GM19035 (cell line): Measurements from ENCODE around the gene ZNF655.
"Not testable (repeated sequence)": the region's sequence is repeated elsewhere in the genome, so short reads cannot be mapped to it uniquely, and the experiment has no call there.

Experiments used
- ATAC-seq: cut with Tn5 transposase; IDR thresholded peaks from one replicate; pipeline ENCODE4 v1.9.1; 2021; ENCODE audit not compliant: unreplicated experiment

Gene ZNF655

DNA sequence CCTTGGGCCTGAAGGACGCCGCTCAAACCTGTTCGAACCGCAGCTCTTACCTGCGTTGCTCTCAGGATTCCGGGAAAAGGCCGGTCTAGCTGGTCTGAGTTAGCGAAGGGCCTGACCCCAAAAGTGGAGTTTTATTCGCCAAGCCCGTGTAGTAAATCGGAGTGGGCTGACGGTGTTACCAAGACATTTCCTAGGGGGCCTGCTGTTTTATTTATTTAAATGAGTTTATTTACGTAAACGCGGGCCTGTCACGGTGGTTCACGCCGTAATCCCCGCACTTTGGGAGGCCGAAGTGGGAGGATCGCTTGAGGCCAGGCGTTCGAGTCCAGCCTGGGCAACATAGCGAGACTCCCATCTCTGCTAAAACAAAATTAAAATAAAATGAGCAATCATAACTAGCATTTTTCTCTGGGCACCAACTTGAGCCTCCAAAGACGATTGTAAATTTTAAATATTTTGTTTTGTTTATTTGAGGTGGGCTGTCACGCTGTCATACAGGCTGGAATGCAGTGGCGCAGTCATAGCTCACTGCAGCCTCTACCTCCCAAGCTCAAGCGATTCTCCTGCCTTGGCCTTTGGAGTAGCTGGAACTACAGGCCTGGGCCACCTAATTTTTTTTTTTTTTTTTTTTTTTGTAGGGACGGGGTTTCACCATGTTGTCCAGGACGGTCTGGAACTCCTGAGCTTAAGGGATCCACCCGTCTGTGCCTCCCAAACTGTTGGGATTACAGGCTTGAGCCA, 903 bp downstream of the ZNF655 start:
- no peak for ATAC-seq

DNA sequence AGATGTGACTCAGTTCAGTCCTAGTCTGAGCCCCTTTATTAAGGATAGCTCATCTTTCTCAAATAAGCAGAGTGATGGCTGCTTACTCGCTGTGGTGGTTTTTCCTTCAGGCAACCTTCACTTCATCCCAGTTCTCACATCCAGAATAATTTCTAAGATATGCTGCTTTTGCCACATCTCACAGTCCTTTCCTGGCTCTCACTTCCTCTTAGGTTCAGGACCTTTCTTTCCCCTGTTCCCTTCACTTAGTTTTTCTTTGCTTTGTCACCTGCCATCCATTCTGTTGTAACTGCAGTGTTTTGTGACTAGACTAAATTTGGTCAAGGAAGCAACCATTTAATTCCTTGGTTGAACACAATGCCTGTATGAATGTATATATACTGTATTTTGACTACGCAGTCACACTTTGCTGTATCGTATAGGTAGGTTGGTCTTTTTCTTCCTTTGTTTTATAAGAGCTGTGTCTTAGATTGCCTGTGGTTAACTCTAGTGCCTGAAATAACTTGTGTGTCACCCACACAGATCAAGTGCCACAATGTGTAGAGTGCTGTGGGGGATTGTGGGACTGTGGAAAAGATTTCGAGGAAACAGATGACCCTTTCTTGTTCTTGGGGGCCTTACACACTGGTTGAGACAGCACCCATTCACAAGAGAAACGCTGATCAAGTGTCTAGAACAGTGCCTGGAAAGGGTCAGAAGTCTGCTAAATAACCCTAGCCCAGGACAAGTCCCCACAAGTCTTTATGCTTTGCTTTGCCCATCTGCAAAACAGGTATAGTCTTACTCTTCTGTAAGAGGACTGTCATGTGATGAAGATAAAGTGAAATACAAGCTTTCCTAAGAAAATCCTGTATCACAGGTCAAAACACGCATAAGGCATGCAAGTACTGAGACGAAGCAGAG, 2.6 kb downstream of the ZNF655 start:
- ATAC-seq = no peak

DNA sequence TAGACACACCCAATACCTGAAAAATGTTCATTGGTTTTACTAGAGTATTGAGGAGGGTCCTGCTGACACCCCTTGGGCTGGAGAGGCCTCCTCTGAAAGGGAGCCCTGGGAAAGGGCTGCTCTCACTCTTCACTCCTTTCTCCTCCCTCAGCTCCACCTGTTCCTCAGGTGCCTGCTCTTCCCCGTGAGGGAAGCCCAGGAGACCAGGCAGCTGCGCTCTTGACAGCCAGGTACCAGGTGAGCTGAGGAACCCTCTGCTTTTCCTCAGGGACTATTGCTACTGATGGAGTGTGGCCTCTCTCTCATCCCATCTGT, 3.3 kb downstream of the ZNF655 start:
- no peak for ATAC-seq

DNA sequence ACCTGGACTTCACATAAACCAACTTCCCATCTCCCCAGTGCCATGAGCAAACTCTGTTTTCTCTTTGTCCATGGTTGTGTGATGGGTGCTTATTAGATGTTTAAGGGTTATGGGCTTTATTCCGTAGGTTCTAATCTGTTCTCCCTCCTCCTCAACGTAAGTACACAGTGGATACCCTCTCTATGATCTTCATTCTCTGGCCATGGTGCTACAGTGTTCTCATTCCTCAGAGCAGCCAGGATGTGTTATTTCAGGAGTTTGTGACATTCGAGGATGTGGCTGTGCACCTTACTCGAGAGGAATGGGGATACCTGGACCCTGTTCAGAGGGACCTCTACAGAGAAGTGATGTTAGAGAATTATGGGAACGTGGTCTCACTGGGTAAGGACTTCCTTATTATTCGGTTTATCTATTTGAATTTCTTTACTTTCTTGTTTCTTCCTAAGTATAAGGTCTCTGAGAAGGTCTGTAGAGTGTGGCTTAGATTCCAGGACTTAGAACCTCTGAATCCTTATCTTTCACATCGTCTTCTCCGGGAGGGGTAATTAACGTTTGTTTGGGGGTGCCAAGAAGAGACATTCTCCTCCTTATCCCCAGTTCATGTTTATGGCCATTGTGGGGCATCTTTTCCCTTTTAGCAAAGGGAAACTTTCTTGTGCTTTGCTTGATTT, 3.8 kb downstream of the ZNF655 start:
- no peak for ATAC-seq

DNA sequence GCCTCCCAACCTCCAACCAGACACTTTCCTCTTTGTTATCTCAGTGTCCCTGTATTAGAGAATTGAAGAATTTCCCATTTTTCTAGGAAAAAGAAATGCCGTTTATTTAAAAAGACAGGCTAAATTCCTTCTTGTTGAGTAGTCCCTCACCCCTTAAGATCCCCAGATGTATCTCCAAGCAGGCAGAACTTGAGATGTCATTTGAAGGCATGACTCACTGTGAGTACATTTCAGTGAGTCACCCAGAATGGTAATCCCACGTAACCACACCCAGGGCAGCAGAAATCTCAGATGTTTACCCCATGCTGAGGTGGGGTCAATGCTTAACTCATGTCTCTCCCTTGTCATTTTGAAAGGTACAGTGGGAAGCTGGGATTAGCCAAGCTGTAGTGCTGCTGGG, 4.4 kb downstream of the ZNF655 start:
- no peak for ATAC-seq

DNA sequence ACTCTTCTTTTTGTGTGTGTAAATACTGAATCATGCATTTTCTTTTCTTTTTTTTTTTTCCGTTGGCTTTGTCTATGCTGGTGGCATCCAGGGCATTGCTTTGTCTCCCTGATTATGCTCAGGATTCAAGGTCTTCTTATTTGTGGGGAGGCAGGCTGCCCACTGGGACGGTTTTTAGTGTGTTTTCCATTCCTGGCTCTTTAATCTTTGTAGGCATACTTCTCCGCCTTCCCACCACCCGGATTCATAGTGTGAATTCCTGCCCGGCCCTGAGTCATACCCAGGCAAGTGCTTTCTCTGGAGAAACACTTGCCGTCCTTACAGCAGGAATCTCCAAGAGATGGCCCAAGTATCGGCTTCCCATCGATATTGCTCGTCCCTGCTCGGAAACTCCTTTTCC, 5.2 kb downstream of the ZNF655 start:
- ATAC-seq = no peak

DNA sequence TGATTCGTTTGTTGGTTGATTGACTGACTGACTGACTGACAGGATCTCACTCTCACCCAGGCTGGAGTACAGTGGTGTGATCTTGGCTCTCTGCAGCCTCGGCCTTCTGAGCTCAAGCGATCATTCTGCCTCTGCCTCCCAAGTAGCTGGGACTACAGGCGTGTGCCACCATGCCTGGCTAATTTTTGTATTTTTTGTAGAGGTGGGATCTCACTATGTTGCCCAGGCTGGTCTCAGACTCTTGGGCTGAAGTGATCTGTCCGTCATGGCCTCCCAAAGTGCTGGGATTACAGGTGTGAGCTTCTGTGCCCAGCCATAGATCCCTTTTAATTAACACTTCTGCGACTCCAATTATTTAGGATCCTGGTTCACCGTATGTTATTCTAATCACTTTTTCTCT, 10.3 kb downstream of the ZNF655 start:
- not testable (repeated sequence) for ATAC-seq

DNA sequence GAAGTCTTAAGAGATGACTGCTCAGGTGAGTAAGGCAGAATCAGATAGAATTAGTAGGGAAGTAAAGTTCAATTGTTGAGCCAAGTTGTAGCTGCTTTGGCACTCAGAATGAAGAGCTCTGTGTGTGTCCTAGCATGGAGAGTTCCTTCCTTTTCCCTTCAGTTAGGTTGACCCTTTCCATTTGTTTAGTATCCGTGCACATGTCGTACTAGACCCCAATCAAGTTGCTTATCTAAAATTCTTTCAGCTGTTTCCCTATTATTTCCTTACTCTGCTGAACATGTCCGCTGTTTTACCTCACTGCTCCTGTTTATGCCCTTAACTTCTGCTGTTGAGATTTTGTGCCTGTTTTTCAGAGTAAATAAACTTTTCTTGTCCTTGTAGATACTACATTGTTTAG, 13.3 kb downstream of the ZNF655 start:
- no peak for ATAC-seq

DNA sequence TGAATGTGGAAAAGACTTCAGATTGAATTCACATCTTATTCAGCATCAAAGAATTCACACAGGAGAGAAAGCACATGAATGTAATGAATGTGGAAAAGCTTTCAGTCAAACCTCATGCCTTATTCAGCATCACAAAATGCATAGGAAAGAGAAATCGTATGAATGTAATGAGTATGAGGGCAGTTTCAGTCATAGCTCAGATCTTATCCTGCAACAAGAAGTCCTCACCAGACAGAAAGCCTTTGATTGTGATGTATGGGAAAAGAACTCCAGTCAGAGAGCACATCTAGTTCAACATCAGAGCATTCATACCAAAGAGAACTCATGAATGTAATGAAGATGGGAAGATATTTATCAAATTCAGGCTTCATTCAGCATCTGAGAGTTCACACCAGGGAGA, 14.8 kb downstream of the ZNF655 start:
- ATAC-seq = no peak

DNA sequence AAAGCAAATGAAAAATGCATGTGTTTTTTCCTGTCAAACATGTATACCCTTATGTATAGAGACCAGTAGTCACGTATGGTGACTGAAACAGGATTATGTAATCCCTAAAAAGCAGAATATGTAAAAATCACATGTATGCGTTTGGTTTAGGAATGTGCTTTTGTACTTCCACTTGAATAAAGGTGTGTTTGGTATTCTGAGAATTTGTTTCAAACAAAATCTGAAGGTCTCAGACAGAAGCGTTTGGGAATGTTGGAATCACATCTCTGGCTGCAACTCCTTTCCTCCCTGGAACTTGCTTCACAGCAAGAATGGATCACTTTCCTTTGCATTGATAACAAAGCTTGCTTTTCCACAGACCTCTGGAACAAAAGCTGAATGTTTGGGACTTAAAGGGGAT, 17.8 kb downstream of the ZNF655 start:
- no peak for ATAC-seq

DNA sequence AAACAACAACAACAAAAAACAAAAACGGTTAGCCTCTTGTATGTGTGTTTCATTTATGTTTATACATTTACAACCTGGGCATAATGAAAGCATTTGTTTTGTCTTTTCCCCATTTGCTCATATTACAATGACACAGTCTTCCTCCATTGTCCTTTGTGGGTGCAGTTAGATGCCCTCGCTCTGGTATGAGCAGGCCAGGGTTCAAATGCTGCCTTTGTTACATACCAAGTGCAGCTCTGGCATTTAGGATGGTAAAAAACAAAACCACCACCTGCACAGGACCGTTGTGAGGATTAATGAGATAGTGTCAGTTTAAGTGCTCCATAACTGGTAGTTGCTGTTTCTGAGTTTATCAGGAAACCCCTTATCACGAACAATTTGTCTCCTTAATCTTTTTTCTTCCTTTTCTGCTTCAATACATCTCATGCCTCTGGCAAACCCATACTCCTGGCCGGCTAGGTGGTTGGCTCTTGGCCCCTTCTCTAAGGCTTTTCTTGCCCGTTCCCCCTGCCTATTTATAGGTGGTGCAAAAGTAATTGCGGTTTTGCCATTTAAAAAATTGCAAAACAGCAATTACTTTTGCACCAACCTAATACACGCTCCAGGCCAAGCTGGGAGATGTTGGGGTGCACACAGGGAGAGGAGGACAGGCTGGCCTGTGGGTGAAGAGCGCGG, 21.0 kb downstream of the ZNF655 start:
- no peak for ATAC-seq

DNA sequence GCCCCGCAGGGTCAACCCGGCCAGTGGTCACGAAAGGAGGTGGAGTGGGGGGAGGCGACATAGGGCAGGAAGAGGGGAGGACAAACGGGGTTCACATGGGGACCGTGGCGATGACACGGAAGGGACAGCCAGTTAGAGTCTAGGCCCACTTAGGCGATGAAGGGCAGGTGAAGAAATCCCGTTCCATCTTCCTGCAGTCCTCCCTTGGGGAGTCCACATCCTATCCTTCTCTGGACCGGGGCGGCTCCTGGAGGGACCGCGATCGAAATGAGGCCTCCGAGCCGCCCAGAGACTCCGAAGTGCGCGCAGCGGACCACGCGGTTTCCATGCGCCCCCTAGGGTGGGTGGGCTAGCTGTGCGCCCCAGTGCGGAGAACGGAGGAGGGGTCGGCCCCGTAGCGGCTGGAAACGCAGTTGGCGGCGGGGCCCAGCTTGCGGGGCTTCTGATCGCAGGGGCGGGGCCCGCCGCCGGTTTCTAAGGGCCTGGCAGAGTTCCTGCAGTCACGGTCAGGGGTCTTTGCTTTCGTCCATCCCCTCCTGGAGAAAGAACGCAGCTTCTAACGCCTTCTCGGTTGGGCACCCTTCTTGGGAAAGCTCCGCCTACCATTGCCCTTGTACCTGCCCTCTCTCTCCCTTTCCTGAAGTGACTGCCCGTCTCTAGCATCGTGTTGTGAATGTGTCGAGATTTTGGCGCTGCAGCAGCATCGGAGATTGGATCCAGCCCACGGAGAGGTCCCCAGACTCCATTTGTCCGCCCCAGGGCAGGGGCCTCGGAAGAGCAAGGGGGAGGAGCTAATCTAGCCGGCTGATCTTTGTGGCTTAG, 21.7 kb downstream of the ZNF655 start:
- no peak for ATAC-seq

DNA sequence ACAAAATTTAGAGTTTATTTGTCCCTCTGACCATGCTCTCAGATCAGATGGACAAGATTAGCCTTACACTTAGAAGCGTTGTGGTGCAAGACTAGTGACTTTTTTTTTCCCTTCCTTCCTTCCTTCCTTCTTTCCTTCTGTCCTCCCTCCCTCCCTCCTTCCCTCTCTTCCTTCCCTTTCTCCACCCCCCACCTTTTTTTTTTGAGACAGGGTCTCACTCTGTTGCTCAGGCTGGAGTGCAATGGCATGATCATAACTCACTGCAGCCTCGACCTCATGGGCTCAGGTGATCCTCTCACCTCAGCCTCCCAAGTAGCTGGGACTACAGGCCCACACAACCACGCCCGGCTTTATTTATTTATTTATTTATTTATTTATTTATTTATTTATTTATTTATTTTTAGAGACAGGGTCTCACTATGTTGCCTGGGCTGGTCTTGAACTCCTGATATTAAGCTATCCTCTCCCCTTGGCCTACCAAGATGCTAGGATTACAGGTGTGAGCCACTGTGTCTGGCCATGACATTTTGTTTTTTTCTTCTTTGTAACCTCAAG, 22.4 kb downstream of the ZNF655 start:
- ATAC-seq = not testable (repeated sequence)

DNA sequence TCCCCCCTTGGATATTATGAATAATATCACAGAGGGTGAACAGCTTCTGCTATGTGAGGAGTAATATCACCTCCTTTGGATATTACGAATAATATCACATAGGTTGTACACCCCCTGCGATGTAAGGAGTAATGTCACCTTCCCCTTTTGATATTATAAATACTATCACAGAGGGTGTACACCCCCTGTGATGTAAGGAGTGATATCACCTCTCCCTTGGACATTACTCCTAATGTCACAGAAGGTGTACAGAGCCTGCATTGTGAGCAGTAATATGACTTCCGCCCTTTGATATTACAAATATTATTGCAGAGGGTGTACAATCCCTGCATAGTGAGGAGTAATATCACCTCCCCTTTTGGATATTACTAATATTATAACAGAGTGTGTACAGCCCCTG, 30.4 kb downstream of the ZNF655 start:
- ATAC-seq = no peak

DNA sequence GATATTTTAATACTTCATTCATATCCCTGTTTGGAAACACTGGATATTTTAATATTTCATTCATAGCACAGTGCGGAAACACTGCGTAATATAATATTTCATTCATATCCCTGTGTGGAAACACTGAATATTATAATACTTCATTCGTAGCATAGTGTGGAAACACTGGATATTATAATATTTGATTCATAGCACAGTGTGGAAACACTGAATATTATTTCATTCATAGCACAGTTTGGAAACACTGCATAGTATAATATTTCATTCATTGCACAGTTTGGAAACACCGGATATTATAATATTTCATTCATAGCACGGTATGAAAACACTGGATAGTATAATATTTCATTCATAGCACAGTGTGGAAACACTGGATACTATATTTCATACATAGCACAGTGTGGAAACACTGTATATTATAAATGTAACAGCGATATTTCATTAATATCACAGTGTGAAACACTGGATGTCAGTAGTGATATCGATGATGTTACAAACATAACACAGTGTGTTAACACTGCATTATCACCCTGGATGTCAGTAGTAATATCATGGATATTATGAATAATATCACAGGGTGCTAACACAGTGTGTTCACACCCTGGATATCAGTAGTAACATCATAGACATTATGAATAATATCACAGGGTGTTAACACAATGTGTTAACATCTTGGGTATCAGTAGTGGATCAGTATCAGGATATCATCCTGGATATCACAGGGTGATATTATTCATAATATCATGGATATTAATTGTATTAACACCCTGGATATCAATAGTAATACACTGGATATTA, 36.7 kb downstream of the ZNF655 start:
- ATAC-seq = no peak

DNA sequence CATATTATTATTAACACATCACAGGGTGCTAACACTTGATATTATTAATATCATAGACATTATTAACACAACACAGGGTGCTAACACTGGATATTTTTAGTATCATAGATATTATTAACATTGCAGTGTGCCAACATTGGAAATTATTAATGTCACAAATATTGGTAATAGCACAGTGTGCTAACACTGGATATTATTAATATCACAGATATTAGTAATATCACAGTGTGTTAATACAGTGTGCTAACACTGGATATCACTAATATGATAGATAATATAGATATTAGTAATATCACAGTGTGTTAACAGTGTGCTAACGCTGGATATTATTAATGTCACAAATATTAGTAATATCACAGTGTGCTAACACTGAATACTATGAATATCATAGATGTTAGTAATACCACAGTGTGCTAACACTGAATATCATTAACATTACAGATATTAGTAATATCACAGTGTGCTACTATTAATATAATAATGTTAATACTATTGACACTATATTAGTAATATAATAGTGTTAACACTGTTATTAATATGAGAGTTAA, 38.0 kb downstream of the ZNF655 start:
- no peak for ATAC-seq

DNA sequence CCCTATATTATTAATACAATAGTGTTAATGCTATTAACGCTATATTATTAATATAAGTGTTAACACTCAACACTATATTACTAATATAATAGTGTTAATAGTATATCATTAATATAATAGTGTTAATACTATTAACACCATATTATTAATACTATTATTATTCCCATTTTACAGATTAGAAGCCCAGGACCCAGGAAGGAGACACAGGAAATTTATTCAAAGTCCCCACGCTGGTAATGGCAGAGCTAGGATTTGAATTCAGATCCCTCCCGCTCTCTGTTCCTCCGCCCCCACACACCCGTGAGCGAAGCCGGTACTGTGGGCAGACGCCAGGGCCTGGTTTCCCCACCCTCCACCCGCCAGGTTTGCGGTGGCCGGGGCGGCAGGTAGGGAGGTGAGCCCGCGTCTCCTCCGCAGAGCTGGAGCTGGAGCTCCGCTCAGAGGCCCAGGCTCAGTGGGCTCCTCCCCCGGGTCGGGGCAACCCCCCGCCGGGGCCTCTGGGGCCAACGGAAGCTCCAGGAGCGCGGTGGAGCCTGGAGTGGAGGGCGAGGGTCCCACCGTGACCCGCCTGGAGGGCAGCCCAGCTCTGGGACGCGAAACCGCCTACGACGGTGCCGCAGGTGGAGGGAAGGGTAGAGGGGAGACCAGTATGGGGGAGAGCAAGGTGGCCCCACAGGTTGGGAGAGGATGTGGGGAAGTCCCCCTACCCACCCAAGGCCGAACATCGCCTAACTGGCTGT, 39.5 kb downstream of the ZNF655 start, which contains the start of gene TMEM225B:
TMEM225B (plus strand) TSS at position 506 of the 740 bp plus-strand sequence. CDS start 6,122 bp downstream, outside the sequence.
- no peak for ATAC-seq

DNA sequence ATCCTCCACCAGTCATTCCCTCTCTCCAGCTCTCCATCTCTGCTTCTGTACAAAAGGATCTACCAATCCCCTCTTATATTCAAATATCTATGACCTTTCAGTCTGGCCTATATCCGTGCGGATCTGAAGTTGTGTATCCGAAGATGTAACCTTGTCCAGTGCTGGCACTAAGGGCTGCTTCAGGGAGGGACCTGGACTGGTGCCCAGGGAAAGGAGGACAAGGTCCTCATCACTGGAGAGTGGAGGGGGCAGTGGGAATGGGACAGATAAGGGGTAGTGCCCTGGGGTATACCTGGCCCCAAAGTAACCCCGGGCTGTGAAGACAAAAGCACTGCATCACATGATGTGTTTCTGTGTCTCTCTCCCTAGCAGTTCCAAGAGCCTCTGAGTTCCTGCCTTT, 41.4 kb downstream of the ZNF655 start:
- no peak for ATAC-seq
